ENCODE data around the gene METTL8.

- TF ChIP-seq EP300 (IDR thresholded peaks at IDR 0.05) (no peak), CTCF (IDR thresholded peaks at IDR 0.05) (no peak), POLR2A (IDR thresholded peaks at IDR 0.05) (no peak)
These were observed 47.1 kb upstream of the METTL8 start for GRCh38 chr2:171480908-171481307.
